GM18861 (cell line): ENCODE measurements around the gene IPPK.

Experiments used
- ATAC-seq: cut with Tn5 transposase; IDR thresholded peaks from one replicate; pipeline ENCODE4 v1.9.1; 2021; ENCODE audit not compliant: unreplicated experiment

Gene IPPK

GRCh38 chr9:92658176-92658575 is 11.8 kb downstream of the IPPK start:
- no peak for ATAC-seq

DNA sequence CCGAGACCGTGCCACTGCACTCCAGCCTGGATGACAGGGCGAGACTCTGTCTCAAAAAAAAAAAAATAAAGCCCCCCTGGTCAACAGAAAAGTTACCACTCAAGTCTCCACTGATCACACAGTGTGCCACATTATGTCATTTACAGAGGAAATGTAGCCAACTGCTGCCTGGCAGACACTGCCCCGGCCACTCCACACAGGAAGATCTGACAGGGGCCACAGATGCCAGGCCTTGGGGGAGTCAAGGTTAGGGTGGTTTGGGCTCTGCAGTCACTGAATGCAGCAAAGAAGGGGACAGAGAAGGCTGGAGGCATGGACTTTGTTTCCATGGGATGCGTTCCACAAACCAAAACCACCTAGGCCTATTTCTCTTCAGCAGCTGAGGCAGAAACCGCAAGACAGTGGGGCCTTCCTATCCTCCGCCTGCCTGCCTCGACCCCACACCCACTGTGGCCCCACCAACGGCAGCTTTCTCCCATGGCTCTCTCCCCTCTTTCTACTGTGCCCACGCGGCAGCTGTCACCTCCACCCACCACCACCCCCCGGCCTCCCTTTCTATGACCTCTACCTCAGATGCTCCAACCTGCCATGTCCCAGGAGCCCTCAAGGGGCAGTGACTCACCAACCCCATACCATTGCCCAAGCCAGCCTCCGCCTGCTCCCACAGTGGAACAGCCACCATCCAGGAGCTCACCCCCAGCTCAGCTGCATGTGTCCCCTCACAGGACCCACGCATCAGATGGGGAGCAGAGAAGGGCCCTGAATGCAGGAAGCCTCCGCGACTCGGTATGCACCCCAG is 12.4 kb downstream of the IPPK start:
- no peak for ATAC-seq

- no peak for ATAC-seq
These were observed 13.4 kb downstream of the IPPK start for GRCh38 chr9:92656537-92656925.

DNA sequence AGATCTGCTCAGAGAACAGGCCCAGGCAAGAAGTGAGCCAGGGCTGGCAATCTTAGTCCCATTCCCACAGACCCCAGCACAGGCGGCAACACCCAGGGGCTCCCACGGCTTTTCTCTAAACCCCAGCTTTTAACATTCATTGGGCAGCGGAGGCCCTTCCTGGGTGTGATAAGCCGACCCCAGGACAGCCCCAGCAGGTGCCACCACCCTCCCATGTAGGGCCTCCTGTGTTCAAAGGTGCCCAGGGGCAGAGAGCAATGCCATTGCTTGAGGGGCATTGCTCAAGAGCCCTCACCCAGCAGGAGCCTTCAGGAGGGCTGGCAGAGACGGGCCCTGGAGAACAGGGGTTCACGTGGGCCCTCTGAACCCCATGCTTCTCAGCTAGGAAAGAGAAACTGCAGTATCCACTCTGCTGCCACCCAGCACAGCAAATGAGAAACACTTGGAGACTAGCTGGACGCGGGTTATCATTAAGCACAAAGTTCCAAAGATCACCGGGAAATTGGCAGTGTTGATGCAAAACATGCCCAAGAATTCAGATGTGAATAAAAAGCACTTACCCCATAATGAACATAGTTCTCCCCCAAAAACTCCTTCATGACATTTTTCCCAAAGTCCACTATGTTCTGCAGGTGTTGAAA is 13.9 kb downstream of the IPPK start:
- ATAC-seq = no peak

GRCh38 chr9:92655366-92655765 is 14.6 kb downstream of the IPPK start:
- ATAC-seq = no peak

DNA sequence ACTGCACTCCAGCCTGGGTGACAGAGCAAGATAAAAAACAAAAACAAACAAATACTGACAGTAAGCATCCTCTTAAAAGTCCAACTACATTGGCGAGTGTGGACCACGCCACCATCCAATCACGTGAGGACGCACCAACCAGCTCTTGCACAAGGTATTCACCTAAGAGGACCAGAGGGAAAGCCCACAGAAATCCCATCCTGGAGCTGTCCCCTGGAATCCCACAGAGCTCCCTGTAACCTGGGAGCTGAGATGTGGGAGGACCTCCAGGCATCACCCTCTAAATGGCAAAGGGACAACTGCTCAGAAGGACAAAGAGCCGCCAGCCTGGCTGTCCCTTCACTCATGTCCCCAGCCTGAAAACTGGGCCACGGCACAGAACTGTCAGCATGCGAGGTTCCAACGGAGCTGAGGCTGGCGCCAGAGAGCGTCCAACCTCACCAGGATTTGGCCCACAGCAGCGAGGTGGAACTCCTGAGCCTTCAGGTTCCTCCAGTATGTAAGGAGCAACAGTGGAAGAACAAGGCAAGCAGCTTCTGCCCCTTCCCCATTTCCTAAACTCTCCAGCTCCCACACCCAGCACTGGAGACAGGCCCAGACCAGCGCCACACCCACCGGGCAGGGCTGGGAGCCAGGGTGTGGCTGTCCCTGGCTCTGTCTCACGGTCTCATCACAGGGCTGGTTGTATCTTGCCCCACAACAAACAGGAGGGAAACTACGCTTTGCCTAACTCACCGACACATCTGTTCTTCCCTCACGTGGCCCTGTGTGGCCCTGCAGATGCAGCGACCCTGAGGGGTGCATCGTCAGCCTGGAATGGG is 15.2 kb downstream of the IPPK start:
- no peak for ATAC-seq

DNA sequence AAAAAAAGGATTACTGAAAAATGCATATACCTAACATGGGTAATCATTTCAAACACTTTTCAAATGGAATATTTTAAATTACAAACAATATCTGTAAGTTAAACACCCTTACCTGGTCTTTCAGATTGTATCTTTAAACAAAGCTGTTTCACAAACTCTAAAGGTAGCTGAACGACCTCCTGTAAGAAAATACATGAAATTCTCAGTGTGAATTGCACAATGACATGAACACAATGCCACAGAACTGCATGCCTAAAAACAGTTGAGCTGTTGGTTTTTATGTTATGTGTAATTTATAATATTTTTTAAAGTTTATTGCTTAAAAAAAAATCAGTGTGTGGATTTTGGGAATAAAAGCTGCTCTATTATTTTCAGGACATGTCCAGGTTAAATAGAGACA is 17.5 kb downstream of the IPPK start:
- no peak for ATAC-seq

GRCh38 chr9:92650839-92651621 is 18.9 kb downstream of the IPPK start:
- ATAC-seq = no peak

DNA sequence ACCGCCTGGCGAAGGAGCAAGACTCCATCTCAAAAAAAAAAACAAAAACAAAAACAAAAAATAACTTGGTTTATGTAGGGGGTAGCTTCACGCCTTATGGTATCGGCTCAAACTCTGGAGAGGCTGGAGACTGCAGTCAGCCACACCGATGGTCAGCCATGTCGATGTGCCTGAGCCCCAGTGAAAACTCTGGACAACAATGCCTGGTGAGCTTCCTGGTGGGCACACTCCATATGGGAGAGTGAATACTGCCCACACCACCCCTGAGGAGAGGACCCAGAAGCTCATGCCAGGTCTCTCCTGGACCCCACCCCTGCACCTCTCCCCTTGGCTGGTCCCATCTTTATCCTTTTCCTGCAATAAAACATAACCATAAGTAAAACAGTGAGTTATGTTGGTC is 19.6 kb downstream of the IPPK start:
- no peak for ATAC-seq

DNA sequence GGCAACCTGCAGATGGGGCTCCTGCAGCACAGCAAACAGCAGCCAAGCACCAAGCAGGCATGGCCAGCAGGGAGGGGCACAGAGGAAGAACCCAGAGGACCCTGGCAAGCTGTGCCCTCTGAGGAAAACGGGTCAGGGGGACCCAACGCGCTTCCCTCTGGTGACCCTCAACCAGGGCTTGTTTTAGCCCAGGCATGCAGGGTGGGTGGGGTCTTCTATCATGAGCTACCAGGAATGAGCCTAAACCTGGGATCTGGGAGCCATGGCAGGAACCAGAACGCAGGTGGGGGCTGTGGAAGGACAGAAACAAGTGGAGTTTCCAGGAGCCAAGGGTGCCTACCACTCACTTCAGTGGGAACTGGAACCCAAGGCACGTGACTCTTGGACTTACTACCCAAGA is 20.9 kb downstream of the IPPK start:
- ATAC-seq = no peak

DNA sequence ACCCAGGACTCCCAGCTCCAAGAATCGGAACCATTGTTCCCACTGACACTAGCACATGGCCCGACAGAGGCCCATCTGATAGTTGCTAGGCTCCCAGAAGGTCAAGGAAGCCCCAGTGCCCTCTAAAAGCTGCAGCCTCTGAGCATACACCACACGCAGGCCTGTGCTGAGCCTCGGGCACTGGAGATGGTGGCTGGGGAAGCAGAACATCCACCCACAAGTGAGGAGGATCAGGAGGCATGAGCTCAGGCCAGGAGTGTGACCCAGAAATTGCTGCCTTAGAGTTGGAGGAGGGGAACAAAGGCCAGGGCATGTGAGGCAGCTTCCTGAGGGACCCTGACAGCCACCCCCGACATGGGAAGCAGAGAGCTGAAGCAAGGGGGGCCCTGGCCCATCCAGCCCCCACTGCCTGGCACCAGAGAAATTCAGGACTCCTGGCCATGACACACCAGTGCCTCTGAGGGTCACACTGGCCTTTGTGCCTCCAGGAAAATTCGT is 21.4 kb downstream of the IPPK start:
- no peak for ATAC-seq

DNA sequence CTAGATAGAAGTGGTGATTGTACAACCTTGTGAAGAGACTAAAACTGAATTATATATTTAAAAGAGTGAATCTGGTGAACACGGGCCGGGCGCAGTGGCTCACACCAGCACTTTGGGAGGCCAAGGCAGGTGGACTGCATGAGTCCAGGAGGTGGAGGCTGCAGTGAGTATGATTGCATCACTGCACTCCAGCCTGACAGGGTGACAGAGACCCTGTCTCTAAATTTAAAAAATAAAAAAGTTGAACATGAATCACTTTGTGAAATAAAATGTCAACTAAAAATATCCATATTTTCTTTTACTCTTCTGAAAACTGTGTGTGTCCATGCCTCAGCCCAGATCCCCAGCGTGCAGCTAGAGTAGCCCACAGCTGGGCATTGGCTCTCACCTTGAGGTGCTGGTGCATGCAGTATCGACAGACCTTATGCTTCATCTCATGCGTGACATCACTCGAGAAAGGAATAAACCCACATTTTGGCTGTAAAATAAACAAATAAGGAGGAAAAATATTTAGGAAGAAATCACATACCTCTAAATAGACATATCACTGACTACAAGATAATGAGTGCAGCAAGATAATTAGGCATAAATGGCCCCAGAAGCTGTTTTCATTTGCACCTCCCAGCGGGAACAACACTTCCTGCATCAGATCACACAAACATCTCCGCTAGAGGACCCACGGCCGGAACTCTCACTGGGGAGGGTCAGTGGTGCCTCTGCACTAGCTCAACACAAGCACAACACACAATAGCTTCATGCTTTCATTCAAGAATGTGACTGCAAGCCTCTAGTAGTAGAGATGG is 22.1 kb downstream of the IPPK start:
- no peak for ATAC-seq

GRCh38 chr9:92645041-92645440 is 24.9 kb downstream of the IPPK start:
- no peak for ATAC-seq

- no peak for ATAC-seq
These were observed 25.7 kb downstream of the IPPK start for GRCh38 chr9:92644278-92644677.

DNA sequence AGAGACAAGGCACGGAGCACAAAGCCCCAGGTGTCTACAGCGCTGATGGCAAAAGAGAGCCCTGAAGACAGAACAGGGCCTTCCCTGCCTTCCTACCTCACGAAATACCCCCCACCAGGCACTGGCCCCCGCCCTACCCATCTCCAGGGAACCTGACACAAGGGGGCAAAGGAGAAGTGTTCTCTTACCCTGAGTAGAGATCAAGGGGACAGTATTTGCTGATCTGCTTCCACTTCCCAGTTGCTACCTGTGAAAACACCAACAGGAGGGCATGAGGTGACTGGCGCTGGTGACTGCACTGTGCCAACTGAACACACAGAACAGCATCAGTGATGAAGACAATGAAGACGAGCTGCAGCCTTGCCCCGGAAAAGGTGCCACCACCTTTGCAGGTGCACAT is 27.4 kb downstream of the IPPK start:
- no peak for ATAC-seq

GRCh38 chr9:92642041-92642451 is 27.9 kb downstream of the IPPK start:
- no peak for ATAC-seq

GRCh38 chr9:92641092-92641809 is 28.7 kb downstream of the IPPK start:
- ATAC-seq = no peak

DNA sequence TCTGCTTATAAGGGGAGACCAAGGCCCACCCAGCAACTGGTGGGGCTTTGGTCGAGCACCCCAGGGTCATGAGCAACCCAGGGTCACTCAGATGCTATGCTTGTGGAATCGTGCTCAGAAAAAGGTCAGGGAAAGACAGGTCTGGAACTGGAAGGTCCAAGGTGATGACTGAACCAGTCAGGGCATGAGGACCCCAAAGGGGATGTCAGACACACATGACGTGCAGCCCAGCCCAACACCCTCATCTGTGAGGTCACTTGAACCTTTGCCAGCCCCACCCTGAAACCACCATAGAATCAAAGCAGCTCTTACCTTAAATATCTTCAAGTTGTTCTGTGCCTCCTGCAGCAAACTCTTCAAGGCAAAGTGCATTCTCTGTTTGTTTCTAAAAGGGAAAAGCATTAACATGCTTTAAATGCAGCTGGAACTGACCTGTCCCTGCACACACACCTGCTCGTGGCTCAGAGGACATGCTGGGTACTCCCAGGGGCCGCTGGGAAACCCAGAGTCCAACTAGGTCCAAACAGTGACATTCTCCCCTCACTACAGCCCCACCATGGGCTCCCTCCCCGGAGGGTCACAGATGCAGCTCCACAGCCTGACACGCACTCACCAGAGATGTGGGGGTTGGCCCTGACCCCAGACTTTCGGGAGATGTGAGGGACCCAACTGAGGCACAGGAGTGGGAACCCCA is 29.4 kb downstream of the IPPK start:
- ATAC-seq = no peak

DNA sequence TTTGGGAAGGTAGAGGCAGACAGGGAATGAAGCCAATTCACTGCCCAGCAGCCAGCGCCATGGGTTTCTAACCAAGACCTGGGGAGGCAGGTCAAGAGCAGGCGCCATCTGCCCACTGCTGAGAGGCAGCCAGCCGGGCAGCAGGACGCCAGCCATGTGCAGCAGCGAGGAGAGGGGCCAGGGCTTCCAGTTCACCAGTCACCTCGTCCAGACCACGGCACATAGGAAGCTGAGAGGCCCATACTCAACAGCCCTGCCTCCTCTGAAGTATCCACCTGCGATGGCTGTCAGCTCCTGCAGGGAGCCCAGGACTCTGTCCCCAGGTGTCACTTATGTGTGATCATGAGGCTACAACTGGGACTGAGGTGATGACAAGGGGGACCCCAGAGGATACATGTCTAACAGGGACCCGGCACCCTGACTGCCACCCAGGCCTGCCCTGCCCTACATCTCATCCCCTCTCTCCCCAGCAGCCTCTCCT is 30.1 kb downstream of the IPPK start:
- no peak for ATAC-seq
